ENCODE measurements around the gene COA8. TPM values are rescaled to one million over a fixed set of nuclear protein-coding genes. Genes with fewer than 3 reads are reported as not detected.

COA8 gene
- total RNA-seq = 48.3 TPM
- long read RNA-seq, transcript APOPT1-202 (3 exons, 575 nt) = minor isoform, 6 of 66 reads
- long read RNA-seq, transcript APOPT1-201 (5 exons, 2,523 nt) = major isoform, 47 of 66 reads
- long read RNA-seq, partial matches to known transcripts = 0 of 66 reads
- long read RNA-seq, other reads (novel, unspliced or antisense) = 10 of 66 reads

GRCh38 chr14:103562429-103563225, at the start of gene COA8, which contains the start of gene BAG5:
Gene COA8 (plus strand): TSS chr14:103562960. CDS start chr14:103563002, 42 bp downstream.
Gene BAG5 (minus strand): TSS chr14:103562657. CDS start chr14:103561164, 1,493 bp downstream.
- Histone ChIP-seq H3K27me3 (ENCODE audit: low read depth) (no peaks in the 10 kb centered on the region), H3K27ac (replicated peaks) (peak within 1 kb of the TSS; percentile 99), H3K4me1 (peaks cover 90% of the 10 kb centered on the region), H3K9me3 (replicated peaks) (no peaks in the 10 kb centered on the region), H3K4me3 (peak within 1 kb of the TSS; percentile 98), H3K36me3 (peaks cover 27% of the 10 kb centered on the region)
- DNase-seq = peak; percentile 88
- intact Hi-C loops (cut with micrococcal nuclease) = no loop called here
- peak; percentile 21 for TF ChIP-seq CTCF (IDR thresholded peaks at IDR 0.05; ENCODE audit: borderline replicate concordance)

- Histone ChIP-seq H3K27me3 (ENCODE audit: low read depth) (no peaks in the 10 kb centered on the region), H3K4me3 (no peak overlapping the region), H3K9me3 (replicated peaks) (no peaks in the 10 kb centered on the region), H3K27ac (replicated peaks) (peak overlapping the region; percentile 11), H3K36me3 (peaks cover 17% of the 10 kb centered on the region), H3K4me1 (peaks cover 67% of the 10 kb centered on the region)
- peak; percentile 13 for DNase-seq
- intact Hi-C loops (cut with micrococcal nuclease) = no loop called here
- TF ChIP-seq CTCF (IDR thresholded peaks at IDR 0.05; ENCODE audit: borderline replicate concordance) = no peak
Observed at GRCh38 chr14:103514596-103515421, 48.0 kb upstream of the COA8 start.

GRCh38 chr14:103516426-103517173, 46.2 kb upstream of the COA8 start:
- Histone ChIP-seq H3K9me3 (replicated peaks) (no peaks in the 10 kb centered on the region), H3K4me1 (peaks cover 85% of the 10 kb centered on the region), H3K27me3 (ENCODE audit: low read depth) (no peaks in the 10 kb centered on the region), H3K27ac (replicated peaks) (peak overlapping the region; percentile 89), H3K4me3 (no peak overlapping the region), H3K36me3 (peaks cover 1% of the 10 kb centered on the region)
- DNase-seq = peak; percentile 7
- intact Hi-C loops (cut with micrococcal nuclease) = no loop called here
- no peak for TF ChIP-seq CTCF (IDR thresholded peaks at IDR 0.05; ENCODE audit: borderline replicate concordance)

- H3K27ac ChIP-seq (replicated peaks) = peak overlapping the region; percentile 89
- H3K4me3 ChIP-seq = no peak overlapping the region
- peaks cover 91% of the 10 kb centered on the region for H3K4me1 ChIP-seq
- intact Hi-C loops (cut with micrococcal nuclease) = no loop called here
- no peak for TF ChIP-seq CTCF (IDR thresholded peaks at IDR 0.05; ENCODE audit: borderline replicate concordance)
- H3K9me3 ChIP-seq (replicated peaks) = no peaks in the 10 kb centered on the region
- DNase-seq = no peak
- no peaks in the 10 kb centered on the region for H3K27me3 ChIP-seq (ENCODE audit: low read depth)
- no peaks in the 10 kb centered on the region for H3K36me3 ChIP-seq
Observed at GRCh38 chr14:103517174-103517566, 45.6 kb upstream of the COA8 start.

All from left ventricle myocardium inferior (tissue), 1 donor.